Measurements from ENCODE around the gene HOXB6. TPM values are rescaled to one million over a fixed set of nuclear protein-coding genes. Genes with fewer than 3 reads are reported as not detected.

Gene HOXB6
- total and polyA plus RNA-seq, 8 donors, result 0.12 to 1.8 (median 0.69) TPM

GRCh38 chr17:48597528-48597777, 7.3 kb downstream of the HOXB6 start:
- Histone ChIP-seq H3K9me3 (no peaks in the 10 kb centered on the region), H3K36me3 (no peaks in the 10 kb centered on the region), H3K27me3 (peaks cover 0 to 87% (median 6%) of the 10 kb centered on the region in 4 donors), H3K4me1 (peaks cover 0 to 12% (median 0%) of the 10 kb centered on the region in 3 donors), H3K27ac (peak overlapping the region in 2 of 4 donors; percentile 1 to 48), H3K4me3 (peak overlapping the region; percentile 28 to 50 (median 32))
- WGBS, 2 donors, result 2 to 3% methylated on average over 16 of the region's 16 CpGs
- FAIRE-seq, result no peak
- DNase-seq, result no peak
- intact Hi-C loops (cut with DNase I), result loop anchor here in 1 of 3 donors (10.0 kb wide), 1 partner anchor 243 kb away; no protein-coding TSS in a partner anchor
- TF ChIP-seq, protein P1, sequence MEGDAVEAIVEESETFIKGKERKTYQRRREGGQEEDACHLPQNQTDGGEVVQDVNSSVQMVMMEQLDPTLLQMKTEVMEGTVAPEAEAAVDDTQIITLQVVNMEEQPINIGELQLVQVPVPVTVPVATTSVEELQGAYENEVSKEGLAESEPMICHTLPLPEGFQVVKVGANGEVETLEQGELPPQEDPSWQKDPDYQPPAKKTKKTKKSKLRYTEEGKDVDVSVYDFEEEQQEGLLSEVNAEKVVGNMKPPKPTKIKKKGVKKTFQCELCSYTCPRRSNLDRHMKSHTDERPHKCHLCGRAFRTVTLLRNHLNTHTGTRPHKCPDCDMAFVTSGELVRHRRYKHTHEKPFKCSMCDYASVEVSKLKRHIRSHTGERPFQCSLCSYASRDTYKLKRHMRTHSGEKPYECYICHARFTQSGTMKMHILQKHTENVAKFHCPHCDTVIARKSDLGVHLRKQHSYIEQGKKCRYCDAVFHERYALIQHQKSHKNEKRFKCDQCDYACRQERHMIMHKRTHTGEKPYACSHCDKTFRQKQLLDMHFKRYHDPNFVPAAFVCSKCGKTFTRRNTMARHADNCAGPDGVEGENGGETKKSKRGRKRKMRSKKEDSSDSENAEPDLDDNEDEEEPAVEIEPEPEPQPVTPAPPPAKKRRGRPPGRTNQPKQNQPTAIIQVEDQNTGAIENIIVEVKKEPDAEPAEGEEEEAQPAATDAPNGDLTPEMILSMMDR (IDR thresholded peaks at IDR 0.05), result no peak
- no peak for ATAC-seq

DNA sequence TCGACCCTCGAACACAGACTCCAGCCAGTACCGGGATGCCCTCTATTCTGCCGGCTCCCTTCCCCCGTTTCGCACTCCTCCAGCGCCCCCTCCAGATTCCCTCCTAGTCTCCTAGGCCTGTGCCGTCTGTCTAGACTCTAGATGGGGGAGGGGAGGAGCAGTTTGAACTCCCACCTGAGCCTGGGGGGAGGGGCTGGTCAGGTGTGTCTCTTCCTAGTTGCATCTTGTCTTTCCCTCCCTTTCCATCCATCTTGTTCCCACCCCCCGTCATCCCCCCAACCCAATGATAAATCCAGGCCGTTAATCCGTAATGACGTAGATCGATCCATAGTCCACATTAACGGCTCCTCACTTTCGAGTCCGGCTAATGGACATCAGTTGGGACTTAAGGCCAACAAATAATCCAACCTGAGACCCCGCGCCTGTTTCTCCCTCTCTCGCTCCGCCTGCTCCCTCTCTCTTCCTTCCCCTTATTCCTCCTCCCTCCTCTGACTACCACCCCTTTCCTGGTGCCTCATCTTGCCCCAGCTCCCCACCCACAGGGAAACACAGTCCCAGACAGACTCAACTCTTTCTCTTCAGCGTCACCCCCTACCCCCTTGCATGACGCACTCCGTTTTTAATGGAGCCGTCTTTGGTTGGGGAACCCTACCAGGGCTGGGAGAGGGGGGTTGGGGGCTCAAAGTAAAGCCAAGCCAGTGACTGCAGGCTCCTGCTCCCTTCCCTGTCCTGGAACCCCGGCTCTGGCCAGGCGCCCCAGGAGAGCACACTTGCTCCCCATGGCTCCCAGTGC, 7.9 kb downstream of the HOXB6 start:
- Histone ChIP-seq H3K36me3 (no peaks in the 10 kb centered on the region), H3K27me3 (peaks cover 0 to 85% (median 6%) of the 10 kb centered on the region in 4 donors), H3K4me3 (peak overlapping the region; percentile 28 to 50 (median 32)), H3K4me1 (peaks cover 0 to 12% (median 0%) of the 10 kb centered on the region in 3 donors), H3K27ac (no peak overlapping the region), H3K9me3 (no peaks in the 10 kb centered on the region)
- DNase-seq, result peak in 1 of 6 donors; percentile 58
- FAIRE-seq, result no peak
- TF ChIP-seq, protein P1 (IDR thresholded peaks at IDR 0.05), result no peak
- WGBS, 2 donors, result 7 to 9% methylated on average over 26 of the region's 26 CpGs
- intact Hi-C loops (cut with DNase I), result loop anchor here in 1 of 3 donors (10.0 kb wide), 1 partner anchor 242 kb away; no protein-coding TSS in a partner anchor
- no peak for ATAC-seq

DNA sequence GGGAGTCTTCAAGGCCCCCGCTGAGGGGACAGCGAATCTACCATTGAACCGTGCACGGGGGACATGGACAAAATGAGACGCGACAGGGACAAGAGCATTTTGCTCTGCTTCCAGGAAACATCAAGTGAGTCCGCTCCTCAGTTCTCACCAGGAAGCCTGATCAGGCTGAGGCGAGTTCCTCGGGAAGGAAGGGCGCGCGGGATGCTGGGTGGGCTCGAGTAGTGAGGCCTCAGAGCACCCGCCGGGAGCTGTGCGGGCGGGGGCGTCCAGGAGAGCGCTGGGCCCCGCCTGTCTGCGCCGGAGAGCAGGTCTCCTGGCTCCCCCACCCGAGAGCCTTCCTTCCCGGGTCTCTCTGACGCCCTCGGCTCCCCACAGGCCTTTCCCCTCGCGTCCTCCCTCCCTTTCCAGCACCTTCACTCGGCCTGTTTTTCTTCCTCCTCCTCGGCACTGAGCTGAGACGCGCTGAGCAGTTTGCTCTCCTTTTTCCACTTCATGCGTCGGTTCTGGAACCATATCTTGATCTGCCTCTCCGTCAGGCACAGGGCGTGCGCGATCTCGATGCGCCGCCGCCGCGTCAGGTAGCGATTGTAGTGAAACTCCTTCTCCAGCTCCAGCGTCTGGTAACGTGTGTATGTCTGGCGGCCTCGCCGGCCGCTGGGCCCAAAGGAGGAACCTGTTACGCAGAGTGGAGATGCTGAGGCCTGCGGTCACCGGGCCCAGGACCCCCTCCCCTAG, 8.6 kb downstream of the HOXB6 start:
- no peak for FAIRE-seq
- no peaks in the 10 kb centered on the region for H3K36me3 ChIP-seq
- H3K27me3 ChIP-seq, result peaks cover 0 to 86% (median 7%) of the 10 kb centered on the region in 4 donors
- TF ChIP-seq, protein P1 (IDR thresholded peaks at IDR 0.05), result no peak
- H3K27ac ChIP-seq, result no peak overlapping the region
- H3K4me3 ChIP-seq, result peak overlapping the region in 1 of 4 donors; percentile 17
- H3K4me1 ChIP-seq, result peaks cover 0 to 5% (median 0%) of the 10 kb centered on the region in 3 donors
- intact Hi-C loops (cut with DNase I), result loop anchor here in 1 of 3 donors (10.0 kb wide), 1 partner anchor 241 kb away; no protein-coding TSS in a partner anchor
- DNase-seq, result no peak
- H3K9me3 ChIP-seq, result no peaks in the 10 kb centered on the region
- 7 to 8% methylated on average over 51 to 54 of the region's 54 CpGs for WGBS, 2 donors
- ATAC-seq, result no peak

DNA sequence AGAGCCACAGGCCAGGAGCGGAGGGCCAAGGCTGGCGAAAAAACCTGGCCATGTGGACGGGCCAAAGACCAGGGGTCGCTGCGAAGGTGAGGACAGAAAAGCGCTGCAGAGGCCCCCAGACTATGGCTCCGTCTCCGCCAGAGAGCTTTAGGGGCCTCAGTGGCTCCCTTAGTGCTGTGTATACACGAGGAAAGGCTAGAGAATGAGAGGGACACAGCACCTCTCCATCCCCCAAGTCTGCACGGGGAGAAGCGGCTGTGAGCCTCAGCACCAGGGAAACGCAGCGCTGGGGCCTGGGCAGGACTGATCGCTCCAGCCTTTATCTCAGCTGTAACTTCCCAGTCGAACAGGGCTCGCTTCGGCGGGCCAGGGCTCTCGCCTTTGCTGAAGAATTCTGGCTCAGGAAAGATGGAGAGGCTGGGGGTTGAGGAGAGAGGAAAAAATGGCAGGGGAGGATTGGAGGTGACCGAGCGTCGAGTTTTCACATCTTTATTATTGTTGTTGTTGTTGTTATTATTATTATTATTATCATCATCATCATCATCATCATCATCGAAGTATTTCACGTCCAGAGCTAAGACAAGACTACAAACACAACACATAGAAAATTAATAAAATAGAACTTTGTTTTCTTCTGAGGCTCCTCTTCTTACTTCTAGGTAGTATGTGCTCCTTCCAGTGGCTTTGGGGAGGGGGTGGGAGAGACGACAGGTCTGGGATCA, 9.3 kb downstream of the HOXB6 start:
- intact Hi-C loops (cut with DNase I), result loop anchor here in 1 of 3 donors (10.0 kb wide), 1 partner anchor 241 kb away; no protein-coding TSS in a partner anchor
- TF ChIP-seq, protein P1 (IDR thresholded peaks at IDR 0.05), result no peak
- Histone ChIP-seq H3K27me3 (peaks cover 0 to 85% (median 9%) of the 10 kb centered on the region in 4 donors), H3K4me3 (no peak overlapping the region), H3K4me1 (peaks cover 0 to 5% (median 0%) of the 10 kb centered on the region in 3 donors), H3K36me3 (no peaks in the 10 kb centered on the region), H3K9me3 (no peaks in the 10 kb centered on the region), H3K27ac (no peak overlapping the region)
- no peak for ATAC-seq
- FAIRE-seq, result no peak
- 22% methylated on average over 25 of the region's 25 CpGs for WGBS, 2 donors
- DNase-seq, result no peak
